OCI-LY7 (cell line): Measurements from ENCODE around the gene MAGI1. TPM values are rescaled to one million over a fixed set of nuclear protein-coding genes. Genes with fewer than 3 reads are reported as not detected.
"Not testable (repeated sequence)": the region's sequence is repeated elsewhere in the genome, so short reads cannot be mapped to it uniquely, and the experiment has no call there.

ENCODE experiments used
- BruUV-seq: library from RNA; stranded (reverse); fragments of 400-500 nt; replicated peaks from 2 replicates; lab custom pipeline; 2021; lab: Mats Ljungman, UMichigan
- CTCF ChIA-PET: fragments of 300-600 bp; sonication (Branson Sonifier 250); formaldehyde crosslinking; loops from one replicate; lab custom pipeline; 2022; ENCODE audit warnings: antibody characterized with exemption; ENCODE audit not compliant: unreplicated experiment; lab: Charles Lee
- POLR2A ChIA-PET: fragments of 300-600 bp; sonication (Branson Sonifier 250); formaldehyde crosslinking; loops from one replicate; lab custom pipeline; 2022; ENCODE audit warnings: antibody characterized with exemption; lab: Charles Lee
- DNase-seq: peaks from one replicate; pipeline ENCODE4 v3.0.0-alpha.2; 2015; ENCODE audit warnings: low spot score
- H2AFZ ChIP-seq: fragments of 200-600 bp; sonication (generic), shearing (Covaris generic); 2 replicates; pipeline ENCODE4 v1.6.1; 2014; ENCODE audit warnings: mild to moderate bottlenecking, antibody characterized with exemption, low read length, moderate library complexity
- H3K27ac ChIP-seq: fragments of 200-600 bp; sonication (generic); 2 replicates; pipeline ENCODE4 v1.5.1; 2014; ENCODE audit warnings: mixed run types, low read depth, mild to moderate bottlenecking, moderate library complexity, low read length, inconsistent platforms; ENCODE audit not compliant: poor library complexity, severe bottlenecking
- H3K36me3 ChIP-seq: fragments of 200-600 bp; sonication (generic); 2 replicates; pipeline ENCODE4 v1.6.1; 2014; ENCODE audit warnings: mild to moderate bottlenecking, antibody characterized with exemption, low read length, moderate library complexity, mixed read lengths; ENCODE audit not compliant: insufficient read depth
- H3K4me1 ChIP-seq: fragments of 200-600 bp; sonication (generic); 2 replicates; pipeline ENCODE4 v1.5.1; 2014; ENCODE audit warnings: mild to moderate bottlenecking, low read length; ENCODE audit not compliant: insufficient read depth, poor library complexity, severe bottlenecking
- H3K4me2 ChIP-seq: fragments of 200-600 bp; sonication (generic); 2 replicates; pipeline ENCODE4 v1.6.1; 2014; ENCODE audit warnings: mild to moderate bottlenecking, low read length
- H3K4me3 ChIP-seq: fragments of 200-600 bp; sonication (generic); 2 replicates; pipeline ENCODE4 v1.5.1; 2014; ENCODE audit warnings: mild to moderate bottlenecking, low read depth, low read length; ENCODE audit not compliant: poor library complexity, severe bottlenecking
- H3K79me2 ChIP-seq: fragments of 200-600 bp; sonication (generic); 2 replicates; pipeline ENCODE4 v1.6.1; 2016; ENCODE audit warnings: low read depth, mild to moderate bottlenecking, low read length, moderate library complexity, mixed read lengths; ENCODE audit not compliant: insufficient read depth
- H3K9me2 ChIP-seq: fragments of 200-600 bp; sonication (generic); 2 replicates; pipeline ENCODE4 v1.6.1; 2016; ENCODE audit warnings: mild to moderate bottlenecking, low read length, mixed read lengths; ENCODE audit not compliant: insufficient read depth
- H3K9me3 ChIP-seq: fragments of 200-600 bp; sonication (generic); 2 replicates; pipeline ENCODE4 v1.6.1; 2014; ENCODE audit warnings: mild to moderate bottlenecking, mixed run types, low read length, mixed read lengths
- H4K20me1 ChIP-seq: fragments of 200-600 bp; sonication (generic); 2 replicates; pipeline ENCODE4 v1.6.1; 2014; ENCODE audit warnings: mild to moderate bottlenecking, antibody characterized with exemption, low read length, moderate library complexity, mixed read lengths; ENCODE audit not compliant: insufficient read depth
- CTCF ChIP-seq: fragments of 200-600 bp; sonication (generic); conservative IDR thresholded peaks from 2 replicates; pipeline ENCODE4 v1.5.1; 2014; ENCODE audit warnings: mild to moderate bottlenecking, antibody characterized with exemption, low read length, moderate library complexity, mixed read lengths
- EZH2phosphoT487 ChIP-seq: fragments of 200-600 bp; sonication (generic); IDR thresholded peaks from 2 replicates; pipeline ENCODE4 v1.6.1; 2018; ENCODE audit warnings: low read depth, borderline replicate concordance, mild to moderate bottlenecking, mixed run types, antibody characterized with exemption, low read length, moderate library complexity, mixed read lengths
- intact Hi-C: fragments of 100-400 bp; cut with micrococcal nuclease; formaldehyde crosslinking; loops from one replicate; pipeline ENCODE4 v1.10.0; 2022; ENCODE audit not compliant: unreplicated experiment
- total RNA-seq, 2 experiments: library from RNA; depleted of rRNA in 1 of 2; stranded (reverse); fragments of >200 nt in 1 of 2; shearing (Covaris generic) in 1 of 2; gene quantifications; 2 replicates each; pipeline ENCODE4 v1.2.3, GENCODE V29; 2014 to 2022

The MAGI1 gene
- total RNA-seq, 2 experiments from 2014 or later, result 0.63 to 2.5 TPM

GRCh38 chr3:65867463-65868210 lies 171.1 kb downstream of the MAGI1 start:
- intact Hi-C loops, result no loop called here
- CTCF ChIA-PET, result no interaction called here

GRCh38 chr3:65864357-65864904 lies 174.3 kb downstream of the MAGI1 start:
- no peaks in the 10 kb centered on the region for H4K20me1 ChIP-seq
- H3K4me3 ChIP-seq, result no peak overlapping the region
- no peak overlapping the region for H2AFZ ChIP-seq
- intact Hi-C loops, result no loop called here
- TF ChIP-seq EZH2phosphoT487, result no peak
- TF ChIP-seq CTCF, result no peak
- BruUV-seq, result no TSS peak
- no peak overlapping the region for H3K4me2 ChIP-seq
- no peaks in the 10 kb centered on the region for H3K79me2 ChIP-seq
- no peak for DNase-seq
- no peaks in the 10 kb centered on the region for H3K9me3 ChIP-seq
- no peaks in the 10 kb centered on the region for H3K36me3 ChIP-seq
- no peak overlapping the region for H3K27ac ChIP-seq
- CTCF ChIA-PET, result no interaction called here
- POLR2A ChIA-PET, result interaction anchor here (0.6 kb wide), 1 partner anchor 220 kb away, joined by 4 read pairs; no protein-coding TSS in a partner anchor
- no peaks in the 10 kb centered on the region for H3K9me2 ChIP-seq
- no peaks in the 10 kb centered on the region for H3K4me1 ChIP-seq

More at GRCh38 chr3:65867463-65868210, 171.1 kb downstream of the MAGI1 start:
- BruUV-seq, result no TSS peak
- Histone ChIP-seq H3K4me3 (no peak overlapping the region), H3K9me2 (no peaks in the 10 kb centered on the region), H3K9me3 (no peaks in the 10 kb centered on the region), H3K36me3 (no peaks in the 10 kb centered on the region), H3K27ac (no peak overlapping the region), H2AFZ (no peak overlapping the region), H4K20me1 (no peaks in the 10 kb centered on the region), H3K4me2 (no peak overlapping the region), H3K79me2 (no peaks in the 10 kb centered on the region), H3K4me1 (no peaks in the 10 kb centered on the region)
- no peak for DNase-seq
- TF ChIP-seq CTCF (no peak), EZH2phosphoT487 (no peak)
- POLR2A ChIA-PET, result no interaction called here

DNA sequence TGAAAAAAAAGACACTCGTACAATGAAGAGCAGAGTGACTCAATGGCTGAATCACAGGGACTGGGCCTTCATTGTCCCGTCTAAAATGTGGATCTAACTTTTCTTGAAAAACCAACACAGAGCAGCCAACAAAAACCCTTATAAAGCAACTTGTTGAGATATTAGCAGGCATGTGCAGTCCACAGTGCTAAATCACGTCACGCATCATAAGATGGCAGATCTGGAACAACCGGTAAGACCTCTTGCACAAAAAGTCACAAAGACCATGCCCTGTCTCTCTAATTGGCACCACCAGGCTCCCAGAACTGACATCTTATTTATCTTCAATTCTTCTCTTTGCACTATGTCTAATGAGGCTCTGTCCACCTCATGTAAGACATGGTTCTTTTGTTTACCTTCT lies 177.0 kb downstream of the MAGI1 start:
- CTCF ChIA-PET, result no interaction called here
- Histone ChIP-seq H3K4me3 (no peak overlapping the region), H3K9me3 (no peaks in the 10 kb centered on the region), H3K27ac (no peak overlapping the region), H3K4me1 (no peaks in the 10 kb centered on the region), H3K4me2 (no peak overlapping the region), H2AFZ (no peak overlapping the region), H3K36me3 (no peaks in the 10 kb centered on the region), H3K79me2 (no peaks in the 10 kb centered on the region), H3K9me2 (no peaks in the 10 kb centered on the region), H4K20me1 (no peaks in the 10 kb centered on the region)
- intact Hi-C loops, result no loop called here
- no peak for TF ChIP-seq CTCF
- no peak for TF ChIP-seq EZH2phosphoT487
- DNase-seq, result no peak
- POLR2A ChIA-PET, result no interaction called here
- no TSS peak for BruUV-seq

DNA sequence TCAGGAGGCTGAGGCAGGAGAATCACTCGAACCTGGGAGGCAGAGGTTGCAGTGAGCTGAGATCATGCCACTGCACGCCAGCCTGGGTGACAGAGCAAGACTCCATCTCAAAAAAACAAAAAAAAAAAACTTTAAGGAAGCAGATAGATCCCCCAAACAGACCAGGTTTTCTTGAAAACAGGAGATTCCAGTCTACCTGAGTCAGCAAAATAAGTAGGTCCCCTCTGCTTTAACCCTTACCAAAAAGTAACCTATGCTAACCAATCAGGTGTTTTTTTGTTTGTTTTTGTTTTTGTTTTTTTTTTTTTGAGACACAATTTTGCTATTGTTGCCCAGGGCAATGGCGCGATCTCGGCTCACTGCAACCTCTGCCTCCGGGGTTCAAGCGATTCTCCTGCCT lies 179.1 kb downstream of the MAGI1 start:
- BruUV-seq, H3K4me3 ChIP-seq, H3K4me2 ChIP-seq, H3K36me3 ChIP-seq, H3K9me2 ChIP-seq, H3K9me3 ChIP-seq, CTCF ChIA-PET, H3K4me1 ChIP-seq, H3K27ac ChIP-seq, intact Hi-C loops, DNase-seq, H4K20me1 ChIP-seq, H2AFZ ChIP-seq, H3K79me2 ChIP-seq: not testable (repeated sequence)
- POLR2A ChIA-PET, result interaction anchor here (0.7 kb wide), 1 partner anchor 30 kb away, joined by 3 read pairs; no protein-coding TSS in a partner anchor
